NCI-H1105 (cell line): ENCODE measurements around the gene CORO6.

Experiments
- DNase-seq: peaks from one replicate; lab custom pipeline; 2025; lab: John Stamatoyannopoulos, UW

Gene CORO6

GRCh38 chr17:29590411-29591145 is 32.1 kb downstream of the CORO6 start:
- peak; percentile 46 for DNase-seq

- peak; percentile 79 for DNase-seq
These were observed 32.9 kb downstream of the CORO6 start, which contains the start of gene GIT1 for GRCh38 chr17:29589524-29590410. Gene GIT1 (minus strand): TSS chr17:29589648. CDS start chr17:29589378, 270 bp downstream.

- no peak for DNase-seq
These were observed 33.9 kb downstream of the CORO6 start for GRCh38 chr17:29588562-29589411.

GRCh38 chr17:29588017-29588561 is 34.6 kb downstream of the CORO6 start:
- DNase-seq, result no peak

- DNase-seq, result no peak
These were observed 35.1 kb downstream of the CORO6 start for GRCh38 chr17:29587591-29587990.

GRCh38 chr17:29586676-29587469 is 35.8 kb downstream of the CORO6 start:
- DNase-seq, result no peak

GRCh38 chr17:29585080-29585751 is 37.5 kb downstream of the CORO6 start:
- no peak for DNase-seq

- DNase-seq, result no peak
These were observed 38.1 kb downstream of the CORO6 start for GRCh38 chr17:29584452-29585079.

GRCh38 chr17:29583324-29584248 is 39.1 kb downstream of the CORO6 start:
- DNase-seq, result peak; percentile 51

- DNase-seq, result no peak
These were observed 39.9 kb downstream of the CORO6 start for GRCh38 chr17:29582772-29583171.

GRCh38 chr17:29582254-29582765 is 40.4 kb downstream of the CORO6 start:
- no peak for DNase-seq

GRCh38 chr17:29581583-29582253 is 41.0 kb downstream of the CORO6 start:
- peak; percentile 38 for DNase-seq

GRCh38 chr17:29579866-29580771 is 42.6 kb downstream of the CORO6 start:
- DNase-seq, result peak; percentile 53

- DNase-seq, result no peak
These were observed 43.9 kb downstream of the CORO6 start for GRCh38 chr17:29578626-29579485.

GRCh38 chr17:29577385-29578211 is 45.1 kb downstream of the CORO6 start:
- DNase-seq, result no peak
